ENCODE measurements around the gene MINDY3. TPM values are rescaled to one million over a fixed set of nuclear protein-coding genes. Genes with fewer than 3 reads are reported as not detected.

MINDY3 gene
- total and polyA plus RNA-seq, 4 donors, result 6.5 to 16.1 (median 12.3) TPM

DNA sequence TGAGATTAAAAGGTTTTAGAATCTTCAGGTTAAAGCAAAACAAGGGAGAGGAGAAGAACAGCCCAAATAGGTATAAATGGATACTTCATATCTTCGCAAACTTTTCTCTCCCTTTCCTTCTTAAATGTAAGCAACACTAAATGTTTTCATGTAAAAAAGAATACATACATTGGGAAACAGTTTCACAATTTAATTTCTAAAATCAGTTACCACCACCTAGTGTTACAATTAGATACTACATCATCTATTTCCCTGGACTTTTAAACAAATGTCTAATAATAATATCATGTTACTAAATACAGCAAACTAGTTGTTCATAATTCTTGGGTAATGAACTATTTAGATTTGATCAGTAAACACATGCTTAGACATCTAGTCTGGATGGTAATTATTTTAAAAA lies 35.8 kb downstream of the MINDY3 start:
- Histone ChIP-seq H3K9ac (ENCODE audit: low read depth in 1 of 2, low read length in 2 of 2) (no peak overlapping the region), H3K9me3 (ENCODE audit: control insufficient read depth in 4 of 4, low read length in 3 of 4) (no peaks in the 10 kb centered on the region), H3K4me1 (ENCODE audit: control insufficient read depth in 4 of 4, insufficient read depth in 4 of 4, low read length in 3 of 4) (no peaks in the 10 kb centered on the region), H3K4me3 (ENCODE audit: low read depth in 1 of 3, low read length in 3 of 3) (no peak overlapping the region), H3K27me3 (ENCODE audit: control insufficient read depth in 4 of 4, insufficient read depth in 4 of 4, low read length in 3 of 4) (no peaks in the 10 kb centered on the region), H3K27ac (ENCODE audit: low read depth in 1 of 2, low read length in 2 of 2) (no peak overlapping the region), H3K36me3 (ENCODE audit: control insufficient read depth in 4 of 4, insufficient read depth in 3 of 4, low read depth in 1 of 4, low read length in 3 of 4) (peaks cover 0 to 20% (median 14%) of the 10 kb centered on the region in 4 donors)
- TF ChIP-seq YY1 (IDR thresholded peaks at IDR 0.05) (no peak), NR2F2 (IDR thresholded peaks at IDR 0.05) (no peak), RAD21 (IDR thresholded peaks at IDR 0.05) (peak; percentile 62 to 66), HNF4G (IDR thresholded peaks at IDR 0.05) (no peak), EGR1 (IDR thresholded peaks at IDR 0.05; ENCODE audit: low read depth in 2 of 2) (no peak)
- TF ChIP-seq, protein P1, sequence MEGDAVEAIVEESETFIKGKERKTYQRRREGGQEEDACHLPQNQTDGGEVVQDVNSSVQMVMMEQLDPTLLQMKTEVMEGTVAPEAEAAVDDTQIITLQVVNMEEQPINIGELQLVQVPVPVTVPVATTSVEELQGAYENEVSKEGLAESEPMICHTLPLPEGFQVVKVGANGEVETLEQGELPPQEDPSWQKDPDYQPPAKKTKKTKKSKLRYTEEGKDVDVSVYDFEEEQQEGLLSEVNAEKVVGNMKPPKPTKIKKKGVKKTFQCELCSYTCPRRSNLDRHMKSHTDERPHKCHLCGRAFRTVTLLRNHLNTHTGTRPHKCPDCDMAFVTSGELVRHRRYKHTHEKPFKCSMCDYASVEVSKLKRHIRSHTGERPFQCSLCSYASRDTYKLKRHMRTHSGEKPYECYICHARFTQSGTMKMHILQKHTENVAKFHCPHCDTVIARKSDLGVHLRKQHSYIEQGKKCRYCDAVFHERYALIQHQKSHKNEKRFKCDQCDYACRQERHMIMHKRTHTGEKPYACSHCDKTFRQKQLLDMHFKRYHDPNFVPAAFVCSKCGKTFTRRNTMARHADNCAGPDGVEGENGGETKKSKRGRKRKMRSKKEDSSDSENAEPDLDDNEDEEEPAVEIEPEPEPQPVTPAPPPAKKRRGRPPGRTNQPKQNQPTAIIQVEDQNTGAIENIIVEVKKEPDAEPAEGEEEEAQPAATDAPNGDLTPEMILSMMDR (IDR thresholded peaks at IDR 0.05; ENCODE audit: low read depth, low read length, missing input control), result peak; percentile 39
- no peak for DNase-seq (ENCODE audit: low spot score)
- WGBS, result 92% methylated on average over 1 of the region's 1 CpG

DNA sequence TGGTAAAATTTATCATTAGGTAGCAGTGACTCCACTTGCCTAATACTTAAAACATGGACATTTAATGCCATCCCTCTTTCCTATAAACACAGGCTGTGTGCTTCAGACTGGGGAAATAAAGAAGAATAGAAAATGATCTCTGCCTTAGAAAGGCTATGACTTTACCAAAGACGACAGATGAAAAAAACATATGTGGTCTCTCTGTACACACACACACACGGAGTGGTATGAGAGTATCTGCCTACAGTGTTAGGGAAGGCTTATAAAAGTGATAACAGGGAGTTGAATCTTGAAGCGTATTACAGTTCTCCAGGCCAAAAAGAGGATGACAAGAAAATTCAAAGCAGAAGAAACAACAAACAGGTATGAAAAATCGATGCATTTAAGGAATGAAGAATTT lies 38.2 kb downstream of the MINDY3 start:
- Histone ChIP-seq H3K27ac (ENCODE audit: low read depth in 1 of 2, low read length in 2 of 2) (no peak overlapping the region), H3K27me3 (ENCODE audit: control insufficient read depth in 4 of 4, insufficient read depth in 4 of 4, low read length in 3 of 4) (no peaks in the 10 kb centered on the region), H3K4me3 (ENCODE audit: low read depth in 1 of 3, low read length in 3 of 3) (no peak overlapping the region), H3K9me3 (ENCODE audit: control insufficient read depth in 4 of 4, low read length in 3 of 4) (no peaks in the 10 kb centered on the region), H3K4me1 (ENCODE audit: control insufficient read depth in 4 of 4, insufficient read depth in 4 of 4, low read length in 3 of 4) (peaks cover 0 to 3% (median 0%) of the 10 kb centered on the region in 4 donors), H3K36me3 (ENCODE audit: control insufficient read depth in 4 of 4, insufficient read depth in 3 of 4, low read depth in 1 of 4, low read length in 3 of 4) (peaks cover 0 to 15% (median 8%) of the 10 kb centered on the region in 4 donors), H3K9ac (ENCODE audit: low read depth in 1 of 2, low read length in 2 of 2) (no peak overlapping the region)
- no peak for TF ChIP-seq EGR1 (IDR thresholded peaks at IDR 0.05; ENCODE audit: low read depth in 2 of 2)
- 94% methylated on average over 4 of the region's 4 CpGs for WGBS
- DNase-seq (ENCODE audit: low spot score), result no peak

DNA sequence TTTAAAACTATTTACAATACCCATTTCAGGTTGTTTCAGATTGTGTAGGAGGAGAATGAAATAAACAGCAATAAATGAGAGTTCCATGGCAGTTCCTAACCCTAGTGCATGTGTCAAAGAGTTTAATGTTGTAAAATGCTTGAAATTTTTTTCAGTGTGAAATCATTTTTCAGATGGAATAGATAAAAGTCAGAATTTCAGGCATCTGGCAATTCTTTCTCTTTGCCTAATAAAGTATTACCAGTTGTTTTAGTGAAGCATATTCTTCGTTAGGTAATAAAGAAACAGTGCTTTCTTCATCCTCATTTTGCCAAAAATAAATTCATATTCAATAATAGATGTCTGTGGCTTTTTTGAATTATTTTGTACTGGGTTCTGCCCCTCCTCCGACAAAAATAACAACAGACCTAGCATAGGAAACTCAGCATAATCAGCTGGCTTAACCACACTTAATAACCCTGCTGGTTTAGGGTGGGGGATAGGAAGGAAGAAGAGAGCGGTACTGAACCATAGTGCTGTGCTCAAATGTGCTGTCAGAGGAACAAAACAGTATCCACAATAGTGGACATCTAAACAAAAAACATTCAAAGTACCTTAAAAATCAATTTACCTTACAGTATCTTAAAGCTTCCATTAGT lies 39.1 kb downstream of the MINDY3 start:
- Histone ChIP-seq H3K9ac (ENCODE audit: low read depth in 1 of 2, low read length in 2 of 2) (no peak overlapping the region), H3K27ac (ENCODE audit: low read depth in 1 of 2, low read length in 2 of 2) (no peak overlapping the region), H3K9me3 (ENCODE audit: control insufficient read depth in 4 of 4, low read length in 3 of 4) (no peaks in the 10 kb centered on the region), H3K4me1 (ENCODE audit: control insufficient read depth in 4 of 4, insufficient read depth in 4 of 4, low read length in 3 of 4) (peaks cover 0 to 3% (median 0%) of the 10 kb centered on the region in 4 donors), H3K36me3 (ENCODE audit: control insufficient read depth in 4 of 4, insufficient read depth in 3 of 4, low read depth in 1 of 4, low read length in 3 of 4) (peaks cover 0 to 15% (median 10%) of the 10 kb centered on the region in 4 donors), H3K4me3 (ENCODE audit: low read depth in 1 of 3, low read length in 3 of 3) (no peak overlapping the region), H3K27me3 (ENCODE audit: control insufficient read depth in 4 of 4, insufficient read depth in 4 of 4, low read length in 3 of 4) (no peaks in the 10 kb centered on the region)
- TF ChIP-seq REST (IDR thresholded peaks at IDR 0.05) (no peak), SP1 (IDR thresholded peaks at IDR 0.05) (no peak), YY1 (IDR thresholded peaks at IDR 0.05) (no peak), NR2F2 (IDR thresholded peaks at IDR 0.05) (no peak), JUND (IDR thresholded peaks at IDR 0.05) (no peak), HNF4A (conservative IDR thresholded peaks at IDR 0.05) (no peak), TAF1 (conservative IDR thresholded peaks at IDR 0.05) (no peak)
- TF ChIP-seq, protein P1 (IDR thresholded peaks at IDR 0.05; ENCODE audit: low read depth, low read length, missing input control), result no peak
- 88% methylated on average over 3 of the region's 3 CpGs for WGBS
- no peak for DNase-seq (ENCODE audit: low spot score)
